ENCODE data around the gene TMA16. TPM values are rescaled to one million over a fixed set of nuclear protein-coding genes. Genes with fewer than 3 reads are reported as not detected.

TMA16 gene
- polyA plus RNA-seq, 2 of the 4 experiments (the other 2 are of a cell fraction) = 28.5 to 36.1 TPM

- TF ChIP-seq ELK1 (IDR thresholded peaks at IDR 0.05; ENCODE audit: low read depth, low read length) (no peak), CBX2 (IDR thresholded peaks at IDR 0.05; ENCODE audit: borderline replicate concordance, low read depth) (no peak), PHF8 (IDR thresholded peaks at IDR 0.05; ENCODE audit: borderline replicate concordance, low read depth) (no peak)
Measured at GRCh38 chr4:163495900-163496299, 1.4 kb downstream of the TMA16 start (continued).

- no peak for FAIRE-seq
- Histone ChIP-seq H3K27ac (no peak overlapping the region), H3K4me1 (peaks cover 12% of the 10 kb centered on the region; the same call in 2 of the 3 replicates), H3K4me3 (no peak overlapping the region), H3K9me3 (no peaks in the 10 kb centered on the region), H3K4me2 (no peak overlapping the region)
- POLR2A ChIA-PET = no interaction called here
- ATAC-seq = no peak
- no peak for TF ChIP-seq SREBF2 (IDR thresholded peaks at IDR 0.05)
- no peak for TF ChIP-seq ZSCAN20 (CRISPR knock-in tag; IDR thresholded peaks at IDR 0.05)
- TF ChIP-seq CBX2 (IDR thresholded peaks at IDR 0.05; ENCODE audit: borderline replicate concordance, low read depth) = no peak
- no peak for TF ChIP-seq ESRRA (IDR thresholded peaks at IDR 0.05; ENCODE audit: borderline replicate concordance, low read length)
- no peak for TF ChIP-seq CHD4 (IDR thresholded peaks at IDR 0.05; ENCODE audit: borderline replicate concordance)
- no peak for TF ChIP-seq BHLHE40 (IDR thresholded peaks at IDR 0.05; ENCODE audit: low read depth, low read length)
- TF ChIP-seq CHD2 (IDR thresholded peaks at IDR 0.05; ENCODE audit: low read length, partially characterized antibody) = no peak
- no peak for TF ChIP-seq USF2 (IDR thresholded peaks at IDR 0.05)
- TF ChIP-seq ATOH8 (CRISPR knock-in tag; IDR thresholded peaks at IDR 0.05; ENCODE audit: low read depth) = no peak
- no peak for TF ChIP-seq RNF2 (IDR thresholded peaks at IDR 0.05; ENCODE audit: borderline replicate concordance, low read depth)
- no peak for TF ChIP-seq EHMT2 (IDR thresholded peaks at IDR 0.05; ENCODE audit: low read depth)
- TF ChIP-seq MAZ (IDR thresholded peaks at IDR 0.05; ENCODE audit: borderline replicate concordance, low read depth, low read length) = no peak
- TF ChIP-seq FOSL2 (IDR thresholded peaks at IDR 0.05) = no peak
- TF ChIP-seq FOSL2 (CRISPR knock-in tag; IDR thresholded peaks at IDR 0.05) = no peak
- TF ChIP-seq MAFK (IDR thresholded peaks at IDR 0.05; ENCODE audit: partially characterized antibody) = no peak
- WGBS (ENCODE audit: missing lambda C conversion rate) = 88% methylated on average over 1 of the region's 1 CpG
- no peak for DNase-seq (ENCODE audit: low read depth in 1 of 2, low spot score in 1 of 2)
- CTCF ChIA-PET = no interaction called here
Measured at GRCh38 chr4:163500586-163500985, 6.1 kb downstream of the TMA16 start.

- CTCF ChIA-PET = interaction anchor here (0.8 kb wide), 1 partner anchor 26 kb away, joined by 3 read pairs; no protein-coding TSS in a partner anchor
Measured at GRCh38 chr4:163505374-163505773, 10.9 kb downstream of the TMA16 start.

More at GRCh38 chr4:163505374-163505773, 10.9 kb downstream of the TMA16 start:
- Histone ChIP-seq H3K9me3 (no peaks in the 10 kb centered on the region), H3K4me1 (no peaks in the 10 kb centered on the region), H3K4me2 (no peak overlapping the region), H3K27ac (no peak overlapping the region), H3K4me3 (no peak overlapping the region)
- 92% methylated on average over 3 of the region's 3 CpGs for WGBS (ENCODE audit: missing lambda C conversion rate)
- no peak for DNase-seq (ENCODE audit: low read depth in 1 of 2, low spot score in 1 of 2)
- TF ChIP-seq KDM1A (IDR thresholded peaks at IDR 0.05; ENCODE audit: low read depth) = no peak
- no peak for TF ChIP-seq JUN (IDR thresholded peaks at IDR 0.05)
- no peak for TF ChIP-seq MYC (IDR thresholded peaks at IDR 0.05; ENCODE audit: borderline replicate concordance, low read length)
- no peak for TF ChIP-seq SMC3 (IDR thresholded peaks at IDR 0.05)
- no peak for TF ChIP-seq PHF8 (IDR thresholded peaks at IDR 0.05; ENCODE audit: borderline replicate concordance, low read depth)
- no peak for TF ChIP-seq HES2 (IDR thresholded peaks at IDR 0.05)
- TF ChIP-seq MAZ (IDR thresholded peaks at IDR 0.05; ENCODE audit: borderline replicate concordance, low read depth, low read length) = no peak
- TF ChIP-seq ZFP36 (IDR thresholded peaks at IDR 0.05; ENCODE audit: borderline replicate concordance, partially characterized antibody) = no peak
- no peak for TF ChIP-seq EHF (CRISPR knock-in tag; IDR thresholded peaks at IDR 0.05)
- no peak for TF ChIP-seq NPAS2 (CRISPR knock-in tag; IDR thresholded peaks at IDR 0.05; ENCODE audit: borderline replicate concordance)
- TF ChIP-seq RFX5 (IDR thresholded peaks at IDR 0.05) = no peak
- TF ChIP-seq CEBPB (IDR thresholded peaks at IDR 0.05) = no peak
- TF ChIP-seq CBX2 (IDR thresholded peaks at IDR 0.05; ENCODE audit: borderline replicate concordance, low read depth) = no peak
- no peak for TF ChIP-seq POLR2A (IDR thresholded peaks at IDR 0.05; ENCODE audit: low read length)
- no peak for TF ChIP-seq SREBF2 (IDR thresholded peaks at IDR 0.05)
- no peak for FAIRE-seq
- no peak for ATAC-seq
- POLR2A ChIA-PET = interaction anchor here (0.8 kb wide), 1 partner anchor 11 kb away, joined by 4 read pairs; the partner anchor contains the start of gene TMA16

Measured in A549 (cell line).